Measurements from ENCODE around the gene FRAT2. TPM values are rescaled to one million over a fixed set of nuclear protein-coding genes. Genes with fewer than 3 reads are reported as not detected.

The FRAT2 gene
- total RNA-seq, 4 donors from 2014 or later, result 8.4 to 32.9 (median 14.2) TPM

DNA sequence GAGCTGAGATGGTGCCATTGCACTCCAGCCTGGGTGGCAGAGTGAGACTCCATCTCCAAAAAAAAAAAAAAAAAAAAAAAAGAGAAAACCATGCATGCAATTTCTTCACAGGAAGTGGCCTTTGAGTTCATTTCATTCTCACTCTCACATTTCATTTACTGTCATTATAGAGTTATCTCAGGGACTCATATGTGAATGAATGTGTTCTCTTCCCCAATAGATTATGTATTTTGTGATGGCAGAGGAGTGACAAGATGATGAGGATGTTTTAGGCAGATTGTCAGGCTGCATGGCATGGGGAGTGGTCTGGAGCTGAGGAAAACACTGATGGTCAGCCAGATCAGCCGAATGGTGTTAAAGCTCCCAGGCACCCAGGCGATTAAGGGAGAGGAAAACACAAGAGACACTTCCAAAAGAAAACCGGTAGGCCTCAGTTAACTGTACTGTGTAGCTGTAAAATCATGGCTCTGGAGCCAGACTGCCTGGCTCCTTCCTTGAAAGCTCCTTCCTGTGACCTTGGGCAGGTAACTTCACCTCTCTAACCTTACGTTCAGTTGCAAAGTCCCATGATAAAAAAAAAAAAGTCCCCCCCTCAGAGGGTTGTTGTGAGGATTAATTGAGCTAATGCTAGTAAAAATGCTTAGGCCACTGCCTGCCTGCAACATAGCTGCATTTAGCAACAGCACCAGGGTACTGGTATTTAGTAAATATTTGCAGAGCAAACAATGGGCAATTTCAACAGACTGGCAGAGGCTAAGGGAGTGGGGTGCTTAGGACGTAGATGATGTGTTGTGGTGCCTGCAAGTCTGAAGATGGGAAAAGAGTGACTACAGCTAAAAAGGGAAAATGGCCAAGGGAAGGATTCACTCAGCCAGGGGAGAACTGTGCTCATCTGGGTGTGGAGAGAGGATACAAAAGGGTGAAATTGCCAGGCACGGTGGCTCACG, 6.9 kb downstream of the FRAT2 start:
- ATAC-seq (ENCODE audit: low FRiP score), result no peak
- no peak for DNase-seq (ENCODE audit: low spot score)
- TF ChIP-seq, protein P1, sequence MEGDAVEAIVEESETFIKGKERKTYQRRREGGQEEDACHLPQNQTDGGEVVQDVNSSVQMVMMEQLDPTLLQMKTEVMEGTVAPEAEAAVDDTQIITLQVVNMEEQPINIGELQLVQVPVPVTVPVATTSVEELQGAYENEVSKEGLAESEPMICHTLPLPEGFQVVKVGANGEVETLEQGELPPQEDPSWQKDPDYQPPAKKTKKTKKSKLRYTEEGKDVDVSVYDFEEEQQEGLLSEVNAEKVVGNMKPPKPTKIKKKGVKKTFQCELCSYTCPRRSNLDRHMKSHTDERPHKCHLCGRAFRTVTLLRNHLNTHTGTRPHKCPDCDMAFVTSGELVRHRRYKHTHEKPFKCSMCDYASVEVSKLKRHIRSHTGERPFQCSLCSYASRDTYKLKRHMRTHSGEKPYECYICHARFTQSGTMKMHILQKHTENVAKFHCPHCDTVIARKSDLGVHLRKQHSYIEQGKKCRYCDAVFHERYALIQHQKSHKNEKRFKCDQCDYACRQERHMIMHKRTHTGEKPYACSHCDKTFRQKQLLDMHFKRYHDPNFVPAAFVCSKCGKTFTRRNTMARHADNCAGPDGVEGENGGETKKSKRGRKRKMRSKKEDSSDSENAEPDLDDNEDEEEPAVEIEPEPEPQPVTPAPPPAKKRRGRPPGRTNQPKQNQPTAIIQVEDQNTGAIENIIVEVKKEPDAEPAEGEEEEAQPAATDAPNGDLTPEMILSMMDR (IDR thresholded peaks at IDR 0.05), result no peak

DNA sequence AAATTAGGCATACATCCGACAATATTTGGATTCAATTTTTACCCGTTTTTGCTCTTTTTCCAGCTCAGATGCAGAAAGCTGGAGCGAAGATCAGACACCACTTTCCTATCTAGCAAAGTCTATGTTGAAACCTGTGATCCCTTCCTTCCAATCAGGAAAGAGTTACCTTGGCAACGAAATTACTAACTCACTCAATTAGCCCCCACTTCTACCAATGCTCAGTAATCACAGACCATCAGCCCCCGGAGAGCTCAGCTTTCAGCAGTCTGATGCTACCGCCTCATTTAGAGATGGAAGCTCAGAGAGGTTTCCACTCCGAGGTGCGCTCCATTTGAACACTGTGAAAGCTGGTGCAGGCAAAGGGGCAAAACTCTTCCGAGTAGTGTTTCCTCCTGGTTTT, 8.8 kb downstream of the FRAT2 start:
- ATAC-seq (ENCODE audit: low FRiP score) (no peak), DNase-seq (ENCODE audit: low spot score) (no peak)
- TF ChIP-seq, protein P1 (IDR thresholded peaks at IDR 0.05), result no peak

DNA sequence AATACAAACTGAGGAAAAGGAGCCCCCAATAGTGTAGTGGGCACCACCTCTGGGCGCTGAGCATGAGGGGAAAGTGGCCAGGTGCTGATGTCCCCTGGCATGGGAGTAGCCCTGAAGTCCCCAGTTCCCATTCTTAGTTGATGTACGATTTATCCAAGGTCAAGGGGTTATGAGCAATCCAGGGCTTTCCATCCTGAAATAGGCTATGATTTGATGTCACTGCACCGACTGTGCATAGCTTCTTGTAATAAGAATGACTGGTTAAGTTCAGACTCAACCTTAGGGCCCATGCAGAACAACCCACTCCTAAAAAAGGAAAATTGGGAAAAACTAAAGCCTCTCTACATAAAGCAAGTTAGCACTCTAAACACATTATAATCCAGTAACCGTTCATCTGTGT, 11.0 kb downstream of the FRAT2 start:
- DNase-seq (ENCODE audit: low spot score) (no peak), ATAC-seq (ENCODE audit: low FRiP score) (no peak)
- TF ChIP-seq, protein P1 (IDR thresholded peaks at IDR 0.05), result no peak

DNA sequence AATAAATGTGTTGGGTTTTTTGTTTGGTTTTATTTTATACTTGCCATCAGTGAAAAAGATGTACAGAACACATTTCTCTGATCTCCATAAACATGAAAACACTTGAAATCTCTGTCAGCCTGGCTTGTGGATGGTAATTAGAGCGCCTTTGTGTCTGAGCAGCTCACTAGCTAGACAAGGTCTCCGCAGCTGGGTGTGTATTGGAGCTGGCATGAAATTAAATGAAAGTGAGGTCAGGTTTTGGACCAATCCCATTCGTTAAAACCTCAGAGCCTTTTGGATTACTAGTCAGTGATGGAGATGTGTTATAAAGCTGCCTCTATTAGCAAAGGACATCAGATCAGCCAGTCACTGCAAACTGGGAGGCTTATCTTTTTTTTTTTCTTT, 12.7 kb downstream of the FRAT2 start:
- TF ChIP-seq, protein P1 (IDR thresholded peaks at IDR 0.05), result no peak
- DNase-seq (ENCODE audit: low spot score), result no peak
- ATAC-seq (ENCODE audit: low FRiP score), result no peak

DNA sequence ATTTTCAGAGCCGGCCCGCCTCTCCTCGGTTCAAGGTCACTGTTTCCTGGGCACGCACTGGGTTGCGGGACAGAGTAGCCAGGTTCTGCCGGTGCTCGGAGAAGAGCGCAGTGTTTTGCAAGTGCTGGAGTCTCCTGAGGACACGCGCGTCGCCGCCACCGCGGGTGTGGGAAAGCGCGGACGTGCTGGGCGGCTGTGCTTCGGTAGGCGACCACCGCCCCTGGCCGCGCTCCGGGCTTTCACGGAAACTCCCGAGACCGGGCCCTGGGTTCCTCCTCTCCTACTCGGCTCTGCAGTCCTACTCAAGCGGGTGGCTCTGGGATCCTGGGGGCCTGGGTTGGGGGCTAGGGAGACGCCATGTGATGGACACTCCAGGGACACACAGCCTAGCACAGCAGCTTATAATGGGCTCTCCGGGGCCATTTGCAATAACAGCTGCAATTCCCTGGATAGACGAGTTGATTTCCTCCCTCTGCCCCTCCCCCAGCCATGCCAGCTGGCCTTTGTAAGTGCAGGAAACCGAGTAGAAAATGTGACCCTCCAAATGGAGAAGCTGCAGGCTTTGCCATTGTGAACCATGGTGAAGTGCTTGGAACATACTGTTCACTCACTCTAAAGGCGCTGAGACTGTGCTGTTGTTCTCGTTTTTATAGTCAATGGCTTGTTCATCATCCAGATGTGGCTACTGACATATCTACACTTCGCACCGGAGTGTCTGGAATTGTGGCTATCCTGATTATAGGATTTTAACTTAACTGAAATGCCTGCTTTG, 13.3 kb downstream of the FRAT2 start:
- TF ChIP-seq, protein P1 (IDR thresholded peaks at IDR 0.05), result no peak
- ATAC-seq (ENCODE audit: low FRiP score) (no peak), DNase-seq (ENCODE audit: low spot score) (no peak)

DNA sequence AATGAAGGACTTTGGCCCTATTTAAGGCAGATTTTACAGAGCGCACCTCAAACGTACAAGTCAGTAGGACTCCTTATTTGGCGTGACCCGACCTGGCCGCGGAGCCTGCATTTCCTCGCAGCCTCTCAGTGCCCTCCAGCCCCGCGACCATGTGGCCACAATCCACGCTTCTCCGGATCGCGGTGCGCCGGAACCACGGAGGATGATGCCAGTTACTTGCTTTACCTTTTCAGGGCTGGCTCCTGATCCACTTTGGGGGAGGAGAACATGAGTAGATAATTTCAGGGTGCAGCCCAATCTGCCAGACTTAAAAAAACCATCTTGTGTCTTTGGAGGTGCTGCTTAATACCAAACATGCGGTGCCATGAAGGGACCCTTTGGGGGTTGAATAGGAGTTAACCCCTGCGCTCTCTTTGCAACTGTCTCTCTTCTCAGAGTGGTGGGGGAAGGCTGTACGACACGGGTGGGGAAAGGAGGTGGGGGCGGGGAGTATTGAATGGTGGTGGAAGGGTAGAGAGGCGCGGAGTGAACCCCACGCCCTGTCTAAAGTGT, 14.0 kb downstream of the FRAT2 start:
- ATAC-seq (ENCODE audit: low FRiP score) (peak; percentile 19), DNase-seq (ENCODE audit: low spot score) (no peak)
- TF ChIP-seq, protein P1 (IDR thresholded peaks at IDR 0.05), result no peak

Data from omental fat pad (tissue), 4 donors.